22Rv1 (cell line): ENCODE results near the gene KLHL29.

ENCODE experiments used
- H3K27ac ChIP-seq: fragments of 450-650 bp; 2 replicates; pipeline ENCODE4 v1.5.1; 2017
- ZFX ChIP-seq: fragments of 450-650 bp; IDR thresholded peaks from 2 replicates; pipeline ENCODE4 v1.6.1; 2017; ENCODE audit warnings: antibody characterized with exemption, borderline replicate concordance
- TF ChIP-seq, protein P1 (sequence below): fragments of 450-650 bp; IDR thresholded peaks from 2 replicates; pipeline ENCODE4 v1.5.1; 2017; ENCODE audit warnings: mild to moderate bottlenecking

KLHL29 gene

DNA sequence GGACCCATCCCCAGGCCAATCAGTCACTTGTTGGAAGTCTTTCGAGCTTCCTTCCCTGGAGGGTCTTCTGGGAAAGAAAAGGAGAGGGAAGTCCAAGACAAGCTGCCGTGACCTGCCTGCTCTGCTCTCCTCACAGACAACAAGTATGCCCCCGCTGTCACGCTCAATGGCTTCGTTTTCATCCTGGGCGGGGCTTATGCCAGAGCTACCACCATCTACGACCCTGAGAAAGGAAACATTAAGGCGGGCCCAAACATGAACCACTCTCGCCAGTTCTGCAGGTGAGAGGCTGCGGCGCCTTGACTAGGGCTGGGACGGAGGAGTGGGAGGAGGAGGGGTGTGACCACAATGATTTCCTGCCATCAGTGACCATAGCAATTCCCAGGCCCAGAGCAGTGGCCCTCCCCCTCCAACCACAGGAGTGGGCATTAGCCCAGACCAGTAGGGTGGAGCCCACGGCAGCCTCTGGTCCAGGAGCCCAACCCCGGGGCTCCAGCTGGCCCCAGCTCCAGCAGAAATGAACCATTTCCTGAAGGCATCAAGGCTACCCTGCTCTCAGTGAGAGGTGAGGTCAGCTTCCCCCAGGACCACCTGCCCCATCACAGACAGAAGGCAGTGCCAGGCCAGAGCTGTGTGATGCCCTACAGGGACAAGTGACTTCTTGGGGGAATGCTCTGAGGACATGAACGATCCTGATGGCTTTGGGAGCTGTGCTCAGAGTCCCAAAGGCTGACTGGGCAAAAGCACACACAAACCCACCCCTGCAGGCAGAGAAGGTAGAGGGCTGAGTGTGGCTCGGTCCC, 318.8 kb downstream of the KLHL29 start:
- no peak overlapping the region for H3K27ac ChIP-seq
- TF ChIP-seq, protein P1, sequence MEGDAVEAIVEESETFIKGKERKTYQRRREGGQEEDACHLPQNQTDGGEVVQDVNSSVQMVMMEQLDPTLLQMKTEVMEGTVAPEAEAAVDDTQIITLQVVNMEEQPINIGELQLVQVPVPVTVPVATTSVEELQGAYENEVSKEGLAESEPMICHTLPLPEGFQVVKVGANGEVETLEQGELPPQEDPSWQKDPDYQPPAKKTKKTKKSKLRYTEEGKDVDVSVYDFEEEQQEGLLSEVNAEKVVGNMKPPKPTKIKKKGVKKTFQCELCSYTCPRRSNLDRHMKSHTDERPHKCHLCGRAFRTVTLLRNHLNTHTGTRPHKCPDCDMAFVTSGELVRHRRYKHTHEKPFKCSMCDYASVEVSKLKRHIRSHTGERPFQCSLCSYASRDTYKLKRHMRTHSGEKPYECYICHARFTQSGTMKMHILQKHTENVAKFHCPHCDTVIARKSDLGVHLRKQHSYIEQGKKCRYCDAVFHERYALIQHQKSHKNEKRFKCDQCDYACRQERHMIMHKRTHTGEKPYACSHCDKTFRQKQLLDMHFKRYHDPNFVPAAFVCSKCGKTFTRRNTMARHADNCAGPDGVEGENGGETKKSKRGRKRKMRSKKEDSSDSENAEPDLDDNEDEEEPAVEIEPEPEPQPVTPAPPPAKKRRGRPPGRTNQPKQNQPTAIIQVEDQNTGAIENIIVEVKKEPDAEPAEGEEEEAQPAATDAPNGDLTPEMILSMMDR = no peak
- no peak for TF ChIP-seq ZFX

GRCh38 chr2:23705771-23706612, 321.0 kb downstream of the KLHL29 start:
- TF ChIP-seq, protein P1 = no peak
- TF ChIP-seq ZFX = no peak
- H3K27ac ChIP-seq = no peak overlapping the region

DNA sequence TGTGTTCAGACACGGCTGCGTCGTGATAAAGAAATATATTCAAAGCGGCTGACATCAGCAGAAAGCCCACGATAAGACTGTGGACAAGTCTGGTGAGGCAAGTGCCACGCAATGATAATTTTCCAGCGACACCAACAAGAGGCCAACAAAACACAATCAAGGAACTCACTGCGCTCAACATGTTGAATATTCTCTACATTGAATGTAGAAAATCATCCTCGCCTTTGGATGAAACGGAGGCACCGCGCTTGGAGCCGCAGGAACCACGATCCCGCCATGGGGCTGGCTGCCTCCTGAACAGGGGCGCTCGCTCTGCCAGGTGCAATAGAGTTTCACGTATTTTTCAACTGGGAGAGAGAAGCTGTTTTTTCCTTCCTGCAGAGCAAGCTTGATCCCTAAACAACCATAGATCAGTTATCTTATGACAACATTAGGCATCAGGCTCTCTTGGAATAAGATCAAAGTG, 321.7 kb downstream of the KLHL29 start:
- no peak for TF ChIP-seq ZFX
- TF ChIP-seq, protein P1 = no peak
- H3K27ac ChIP-seq = no peak overlapping the region

GRCh38 chr2:23707096-23707495, 322.1 kb downstream of the KLHL29 start:
- H3K27ac ChIP-seq = no peak overlapping the region
- TF ChIP-seq, protein P1 = no peak
- no peak for TF ChIP-seq ZFX

- no peak overlapping the region for H3K27ac ChIP-seq
- TF ChIP-seq ZFX = no peak
- TF ChIP-seq, protein P1 = no peak
Observed at GRCh38 chr2:23708771-23709170, 323.8 kb downstream of the KLHL29 start.

DNA sequence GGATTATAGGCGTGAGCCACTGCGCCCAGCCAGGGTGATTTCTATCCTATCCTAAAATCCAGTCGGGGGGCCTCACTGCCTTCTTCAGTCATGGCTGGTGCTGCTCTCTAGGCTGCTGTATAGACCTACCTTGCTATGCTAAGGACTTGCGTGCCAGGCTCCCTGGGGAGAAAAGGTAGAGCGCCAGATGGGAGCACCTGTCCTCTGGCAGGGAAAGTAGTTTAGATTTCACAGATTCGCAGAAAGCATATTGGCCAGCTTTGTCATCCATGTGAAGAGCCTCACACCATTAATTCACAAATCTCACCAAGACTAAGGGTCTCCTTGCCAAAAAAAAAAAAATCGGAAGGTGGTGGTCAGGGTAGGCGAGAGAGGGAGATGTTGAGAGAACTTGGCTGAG, 324.3 kb downstream of the KLHL29 start:
- TF ChIP-seq ZFX = no peak
- TF ChIP-seq, protein P1 = no peak
- H3K27ac ChIP-seq = no peak overlapping the region
